ENCODE data around the gene GFI1. TPM values are rescaled to one million over a fixed set of nuclear protein-coding genes. Genes with fewer than 3 reads are reported as not detected.

GFI1 gene
- total and polyA plus RNA-seq, 2 donors (not counting 3 experiments of a cell fraction or from before 2014, with no cell fraction given), result 0.11 to 0.22 TPM

- no peak overlapping the region for H3K4me2 ChIP-seq (ENCODE audit: insufficient read depth, low read length)
- no peak overlapping the region for H3K9ac ChIP-seq (replicated peaks; ENCODE audit: extremely low read depth, insufficient read depth, low read length)
- TF ChIP-seq EZH2 (IDR thresholded peaks at IDR 0.05; ENCODE audit: borderline replicate concordance, low read depth, low read length, severe bottlenecking), result peak; percentile 96
- TF ChIP-seq CTCF (IDR thresholded peaks at IDR 0.05; ENCODE audit: extremely low read depth in 1 of 2, insufficient read depth in 1 of 2, low read depth in 1 of 2, low read length in 2 of 2), result no peak
- no peak overlapping the region for H3K27ac ChIP-seq (ENCODE audit: insufficient read depth, low read depth, low read length)
- no peaks in the 10 kb centered on the region for H3K36me3 ChIP-seq (ENCODE audit: control insufficient read depth in 2 of 2, extremely low read depth in 1 of 2, insufficient read depth in 2 of 2, low read length in 2 of 2)
- peak overlapping the region; percentile 21 for H2AFZ ChIP-seq (ENCODE audit: low read depth, low read length)
- peak; percentile 4 for FAIRE-seq
- peak overlapping the region in 1 of 3 experiments; percentile 5 for H3K4me3 ChIP-seq (replicated peaks in 1 of 3; ENCODE audit: insufficient read depth in 1 of 3, low read depth in 1 of 3, low read length in 3 of 3)
- ChIA-PET CTCF (interaction anchor here (2.5 kb wide), 1 partner anchor 171 kb away, joined by 11 read pairs; no protein-coding TSS in a partner anchor), POLR2A (no interaction called here)
- no peaks in the 10 kb centered on the region for H3K9me1 ChIP-seq (replicated peaks; ENCODE audit: control insufficient read depth, extremely low read depth, insufficient read depth, low read length)
- no peaks in the 10 kb centered on the region for H3K9me3 ChIP-seq (replicated peaks; ENCODE audit: control insufficient read depth, insufficient read depth, low read length)
- peaks cover 53% of the 10 kb centered on the region for H3K4me1 ChIP-seq (ENCODE audit: control insufficient read depth, extremely low read depth, insufficient read depth, low read length)
- H3K79me2 ChIP-seq (ENCODE audit: control insufficient read depth, insufficient read depth, low read length), result no peaks in the 10 kb centered on the region
- no peaks in the 10 kb centered on the region for H4K20me1 ChIP-seq (replicated peaks; ENCODE audit: control insufficient read depth, extremely low read depth, insufficient read depth, low read length)
- intact Hi-C loops (cut with micrococcal nuclease) (loop anchor here (5.0 kb wide), 3 partner anchors 164 to 336 kb away; partner anchors contain the start of genes GLMN and RPAP2), dilution Hi-C loops (cut with MboI; ENCODE audit: extremely low pct_ligation_motif_present, low sequenced_read_pairs) (no loop called here)
- peaks cover 70 to 85% of the 10 kb centered on the region in 2 experiments for H3K27me3 ChIP-seq (ENCODE audit: control insufficient read depth in 2 of 2, insufficient read depth in 2 of 2, low read length in 2 of 2)
- no peak for DNase-seq (ENCODE audit: low read depth, low spot score)
- no TSS peak for BruUV-seq (replicated peaks)
Measured at GRCh38 chr1:92480813-92481598, 5.7 kb downstream of the GFI1 start.

- CTCF ChIA-PET, result interaction anchor here (0.8 to 2.5 kb wide), 2 partner anchors 170 kb away, joined by 4 to 11 read pairs; no protein-coding TSS in a partner anchor
- Histone ChIP-seq H3K4me2 (ENCODE audit: insufficient read depth, low read length) (no peak overlapping the region), H3K9me1 (replicated peaks; ENCODE audit: control insufficient read depth, extremely low read depth, insufficient read depth, low read length) (no peaks in the 10 kb centered on the region), H2AFZ (ENCODE audit: low read depth, low read length) (no peak overlapping the region), H3K9ac (replicated peaks; ENCODE audit: extremely low read depth, insufficient read depth, low read length) (no peak overlapping the region), H3K9me3 (replicated peaks; ENCODE audit: control insufficient read depth, insufficient read depth, low read length) (no peaks in the 10 kb centered on the region), H3K36me3 (ENCODE audit: control insufficient read depth in 2 of 2, extremely low read depth in 1 of 2, insufficient read depth in 2 of 2, low read length in 2 of 2) (no peaks in the 10 kb centered on the region), H3K27ac (ENCODE audit: insufficient read depth, low read depth, low read length) (no peak overlapping the region), H4K20me1 (replicated peaks; ENCODE audit: control insufficient read depth, extremely low read depth, insufficient read depth, low read length) (no peaks in the 10 kb centered on the region), H3K79me2 (ENCODE audit: control insufficient read depth, insufficient read depth, low read length) (no peaks in the 10 kb centered on the region), H3K4me1 (ENCODE audit: control insufficient read depth, extremely low read depth, insufficient read depth, low read length) (peaks cover 46% of the 10 kb centered on the region), H3K4me3 (replicated peaks in 1 of 3; ENCODE audit: insufficient read depth in 1 of 3, low read depth in 1 of 3, low read length in 3 of 3) (no peak overlapping the region), H3K27me3 (ENCODE audit: control insufficient read depth in 2 of 2, insufficient read depth in 2 of 2, low read length in 2 of 2) (peaks cover 74 to 83% of the 10 kb centered on the region in 2 experiments)
- BruUV-seq (replicated peaks), result no TSS peak
- POLR2A ChIA-PET, result no interaction called here
- DNase-seq (ENCODE audit: low read depth, low spot score) (no peak), FAIRE-seq (no peak)
- no peak for TF ChIP-seq CTCF (IDR thresholded peaks at IDR 0.05; ENCODE audit: extremely low read depth in 1 of 2, insufficient read depth in 1 of 2, low read depth in 1 of 2, low read length in 2 of 2)
- TF ChIP-seq FOS (IDR thresholded peaks at IDR 0.05; ENCODE audit: borderline replicate concordance, insufficient read depth, low read length), result no peak
- TF ChIP-seq JUN (IDR thresholded peaks at IDR 0.05; ENCODE audit: borderline replicate concordance, insufficient read depth, insufficient read length, low read depth), result no peak
- no peak for TF ChIP-seq EZH2 (IDR thresholded peaks at IDR 0.05; ENCODE audit: borderline replicate concordance, low read depth, low read length, severe bottlenecking)
- TF ChIP-seq POLR2AphosphoS5 (IDR thresholded peaks at IDR 0.05; ENCODE audit: insufficient read depth, low read depth, low read length), result no peak
- no peak for TF ChIP-seq MYC (IDR thresholded peaks at IDR 0.05; ENCODE audit: low read depth, low read length)
- TF ChIP-seq GATA2 (IDR thresholded peaks at IDR 0.05; ENCODE audit: insufficient read depth, insufficient read length, low read depth, low read length), result no peak
- no peak for TF ChIP-seq MAX (IDR thresholded peaks at IDR 0.05; ENCODE audit: insufficient read depth, insufficient read length)
- TF ChIP-seq POLR2A (IDR thresholded peaks at IDR 0.05; ENCODE audit: low read depth, low read length), result no peak
- dilution Hi-C loops (cut with MboI; ENCODE audit: extremely low pct_ligation_motif_present, low sequenced_read_pairs) (no loop called here), intact Hi-C loops (cut with micrococcal nuclease) (loop anchor here (5.0 kb wide), 3 partner anchors 163 to 337 kb away; partner anchors contain the start of genes GLMN and RPAP2)
Measured at GRCh38 chr1:92480200-92480812, 6.4 kb downstream of the GFI1 start.
